Sciatic nerve (tissue), 2 donors: ENCODE results near the gene MYCBPAP. TPM values are rescaled to one million over a fixed set of nuclear protein-coding genes. Genes with fewer than 3 reads are reported as not detected.
"Not testable (repeated sequence)": the region's sequence is repeated elsewhere in the genome, so short reads cannot be mapped to it uniquely, and the experiment has no call there.

Source experiments
- ATAC-seq: fragments of 200-7000 bp; cut with Tn5 transposase; one replicate; pipeline ENCODE4 v1.9.1; 2020; ENCODE audit warnings: mild to moderate bottlenecking, moderate library complexity
- DNase-seq: peaks from one replicate; pipeline ENCODE4 v3.0.0-alpha.2; 2020; ENCODE audit warnings: low spot score
- intact Hi-C: fragments of 100-400 bp; cut with DNase I; formaldehyde crosslinking; loops from one replicate; pipeline ENCODE4 v1.14.2; 2022
- total RNA-seq: library from RNA; stranded (reverse); fragmentation: NEBNext Ultra II Directional; extraction: Animal tissue kit (Norgen Biotek cat#: 25700); gene quantifications from one replicate; pipeline ENCODE4 v1.2.1, GENCODE V29; 2021
- donor health status: DM: no; HTN: no; CAD: no.
- donor health status: DM: no; HTN: no; CAD: no.

MYCBPAP gene
- total RNA-seq, 1 donor from 2014 or later = 3.3 TPM

GRCh38 chr17:50469671-50470305 is 38.5 kb upstream of the MYCBPAP start:
- intact Hi-C loops = no loop called here
- ATAC-seq (no peak), DNase-seq (no peak)

- intact Hi-C loops = no loop called here
- no peak for ATAC-seq
- no peak for DNase-seq
These were observed 37.8 kb upstream of the MYCBPAP start for GRCh38 chr17:50470426-50470825.

GRCh38 chr17:50471009-50471905 is 37.0 kb upstream of the MYCBPAP start:
- DNase-seq (no peak), ATAC-seq (no peak)
- intact Hi-C loops = no loop called here

- intact Hi-C loops = no loop called here
- DNase-seq (no peak), ATAC-seq (no peak)
These were observed 36.0 kb upstream of the MYCBPAP start for GRCh38 chr17:50472286-50472685.

- DNase-seq, intact Hi-C loops, ATAC-seq: not testable (repeated sequence)
These were observed 35.5 kb upstream of the MYCBPAP start for GRCh38 chr17:50472761-50473161.

- ATAC-seq (no peak), DNase-seq (no peak)
- intact Hi-C loops = no loop called here
These were observed 34.3 kb upstream of the MYCBPAP start for GRCh38 chr17:50473901-50474300.

GRCh38 chr17:50474523-50474922 is 33.7 kb upstream of the MYCBPAP start:
- ATAC-seq = no peak
- intact Hi-C loops = no loop called here
- DNase-seq = no peak

GRCh38 chr17:50475362-50475761 is 32.9 kb upstream of the MYCBPAP start:
- intact Hi-C loops = no loop called here
- ATAC-seq = no peak

GRCh38 chr17:50475775-50476544 is 32.3 kb upstream of the MYCBPAP start:
- intact Hi-C loops, DNase-seq, ATAC-seq: not testable (repeated sequence)

More at GRCh38 chr17:50475362-50475761, 32.9 kb upstream of the MYCBPAP start:
- DNase-seq = no peak

GRCh38 chr17:50476545-50477315 is 31.5 kb upstream of the MYCBPAP start:
- no peak for ATAC-seq
- DNase-seq = no peak
- intact Hi-C loops = loop anchor here (1.0 kb wide), 1 partner anchor 62 kb away; no protein-coding TSS in a partner anchor

GRCh38 chr17:50477976-50478375 is 30.3 kb upstream of the MYCBPAP start:
- intact Hi-C loops = loop anchor here (1.0 kb wide), 1 partner anchor 60 kb away; no protein-coding TSS in a partner anchor
- DNase-seq = no peak
- ATAC-seq = no peak

GRCh38 chr17:50478391-50479381 is 29.6 kb upstream of the MYCBPAP start, which contains the start of gene RSAD1:
RSAD1 (plus strand) TSS chr17:50478860; CDS start chr17:50478885, 25 bp downstream.
- intact Hi-C loops = no loop called here
- DNase-seq (peak; percentile 87), ATAC-seq (peak; percentile 72)

- DNase-seq = peak; percentile 81
- intact Hi-C loops = loop anchor here (10.0 kb wide), 1 partner anchor 135 kb away; no protein-coding TSS in a partner anchor
- ATAC-seq = peak; percentile 54
These were observed 28.6 kb upstream of the MYCBPAP start for GRCh38 chr17:50479522-50480141.

- DNase-seq (no peak), ATAC-seq (no peak)
- intact Hi-C loops = loop anchor here (10.0 kb wide), 1 partner anchor 135 kb away; no protein-coding TSS in a partner anchor
These were observed 28.0 kb upstream of the MYCBPAP start for GRCh38 chr17:50480142-50480764.

- DNase-seq (no peak), ATAC-seq (no peak)
- intact Hi-C loops = loop anchor here (10.0 kb wide), 1 partner anchor 134 kb away; no protein-coding TSS in a partner anchor
These were observed 27.3 kb upstream of the MYCBPAP start for GRCh38 chr17:50480854-50481490.

- ATAC-seq (no peak), DNase-seq (no peak)
- intact Hi-C loops = loop anchor here (10.0 kb wide), 1 partner anchor 133 kb away; no protein-coding TSS in a partner anchor
These were observed 26.6 kb upstream of the MYCBPAP start for GRCh38 chr17:50481648-50482047.
